ENCODE data around the gene MTHFD1L.

Gene MTHFD1L

GRCh38 chr6:151057061-151057460, 191.6 kb downstream of the MTHFD1L start:
- Histone ChIP-seq H3K27ac (ENCODE audit: low read length) (no peak overlapping the region), H2AFZ (ENCODE audit: low read depth, low read length) (no peak overlapping the region), H3K4me3 (ENCODE audit: low read depth in 1 of 2, low read length in 2 of 2) (no peak overlapping the region), H3K27me3 (ENCODE audit: insufficient read depth, low read length, poor library complexity) (no peaks in the 10 kb centered on the region), H3K79me2 (ENCODE audit: insufficient read depth, low read length) (no peaks in the 10 kb centered on the region), H3K4me2 (ENCODE audit: insufficient read depth, low read length) (no peak overlapping the region), H3K36me3 (ENCODE audit: insufficient read depth, low read length) (peaks cover 57% of the 10 kb centered on the region; the same call in 1 of the 2 replicates), H3K4me1 (ENCODE audit: insufficient read depth, low read length) (no peaks in the 10 kb centered on the region), H4K20me1 (ENCODE audit: insufficient read depth, low read length) (no peaks in the 10 kb centered on the region), H3K9ac (ENCODE audit: low read depth, low read length) (no peak overlapping the region), H3K9me3 (ENCODE audit: insufficient read depth, low read length, severe bottlenecking) (no peaks in the 10 kb centered on the region)
- DNase-seq (no peak), ATAC-seq (ENCODE audit: insufficient read depth, low read depth) (no peak)
- TF ChIP-seq EZH2 (IDR thresholded peaks at IDR 0.05; ENCODE audit: borderline replicate concordance, low read depth, low read length, severe bottlenecking), result no peak
- TF ChIP-seq CTCF (IDR thresholded peaks at IDR 0.05; ENCODE audit: borderline replicate concordance, extremely low read depth, low read length, poor library complexity, severe bottlenecking), result no peak

GRCh38 chr6:151058021-151058733, 192.7 kb downstream of the MTHFD1L start:
- no peak overlapping the region for H3K27ac ChIP-seq (ENCODE audit: low read length)
- H3K9ac ChIP-seq (ENCODE audit: low read depth, low read length), result no peak overlapping the region
- no peaks in the 10 kb centered on the region for H3K9me3 ChIP-seq (ENCODE audit: insufficient read depth, low read length, severe bottlenecking)

GRCh38 chr6:151059612-151060095, 194.2 kb downstream of the MTHFD1L start:
- no peaks in the 10 kb centered on the region for H4K20me1 ChIP-seq (ENCODE audit: insufficient read depth, low read length)
- TF ChIP-seq EZH2 (IDR thresholded peaks at IDR 0.05; ENCODE audit: borderline replicate concordance, low read depth, low read length, severe bottlenecking), result no peak
- no peak for TF ChIP-seq CTCF (IDR thresholded peaks at IDR 0.05; ENCODE audit: borderline replicate concordance, extremely low read depth, low read length, poor library complexity, severe bottlenecking)
- no peak overlapping the region for H3K4me3 ChIP-seq (ENCODE audit: low read depth in 1 of 2, low read length in 2 of 2)
- no peaks in the 10 kb centered on the region for H3K4me1 ChIP-seq (ENCODE audit: insufficient read depth, low read length)
- peaks cover 57% of the 10 kb centered on the region; the same call in 1 of the 2 replicates for H3K36me3 ChIP-seq (ENCODE audit: insufficient read depth, low read length)
- no peak for DNase-seq
- H3K27me3 ChIP-seq (ENCODE audit: insufficient read depth, low read length, poor library complexity), result no peaks in the 10 kb centered on the region
- no peak overlapping the region for H3K4me2 ChIP-seq (ENCODE audit: insufficient read depth, low read length)
- H3K79me2 ChIP-seq (ENCODE audit: insufficient read depth, low read length), result no peaks in the 10 kb centered on the region
- H2AFZ ChIP-seq (ENCODE audit: low read depth, low read length), result no peak overlapping the region
- no peak for ATAC-seq (ENCODE audit: insufficient read depth, low read depth)
- no peak overlapping the region for H3K9ac ChIP-seq (ENCODE audit: low read depth, low read length)
- H3K9me3 ChIP-seq (ENCODE audit: insufficient read depth, low read length, severe bottlenecking), result no peaks in the 10 kb centered on the region
- no peak overlapping the region for H3K27ac ChIP-seq (ENCODE audit: low read length)

More at GRCh38 chr6:151058021-151058733, 192.7 kb downstream of the MTHFD1L start:
- H3K4me3 ChIP-seq (ENCODE audit: low read depth in 1 of 2, low read length in 2 of 2), result no peak overlapping the region
- no peaks in the 10 kb centered on the region for H3K4me1 ChIP-seq (ENCODE audit: insufficient read depth, low read length)
- no peak for ATAC-seq (ENCODE audit: insufficient read depth, low read depth)
- no peaks in the 10 kb centered on the region for H4K20me1 ChIP-seq (ENCODE audit: insufficient read depth, low read length)
- no peaks in the 10 kb centered on the region for H3K27me3 ChIP-seq (ENCODE audit: insufficient read depth, low read length, poor library complexity)
- H2AFZ ChIP-seq (ENCODE audit: low read depth, low read length), result no peak overlapping the region
- H3K79me2 ChIP-seq (ENCODE audit: insufficient read depth, low read length), result no peaks in the 10 kb centered on the region
- H3K36me3 ChIP-seq (ENCODE audit: insufficient read depth, low read length), result peaks cover 53% of the 10 kb centered on the region; the same call in 1 of the 2 replicates
- no peak for TF ChIP-seq EZH2 (IDR thresholded peaks at IDR 0.05; ENCODE audit: borderline replicate concordance, low read depth, low read length, severe bottlenecking)
- no peak for TF ChIP-seq CTCF (IDR thresholded peaks at IDR 0.05; ENCODE audit: borderline replicate concordance, extremely low read depth, low read length, poor library complexity, severe bottlenecking)
- H3K4me2 ChIP-seq (ENCODE audit: insufficient read depth, low read length), result no peak overlapping the region
- DNase-seq, result no peak

All from DND-41 (cell line).